ENCODE data around the gene ITGB5. TPM values are rescaled to one million over a fixed set of nuclear protein-coding genes. Genes with fewer than 3 reads are reported as not detected.

The ITGB5 gene
- total and polyA plus RNA-seq, 2 donors (not counting 3 experiments of a cell fraction or from before 2014, with no cell fraction given): 144 to 170 TPM

GRCh38 chr3:124923833-124924232 is 36.7 kb upstream of the ITGB5 start:
- intact Hi-C loops (cut with micrococcal nuclease) (no loop called here), dilution Hi-C loops (cut with MboI; ENCODE audit: extremely low pct_ligation_motif_present, low sequenced_read_pairs) (no loop called here)
- Histone ChIP-seq H2AFZ (ENCODE audit: low read depth, low read length) (no peak overlapping the region), H3K79me2 (ENCODE audit: control insufficient read depth, insufficient read depth, low read length) (no peaks in the 10 kb centered on the region), H3K36me3 (ENCODE audit: control insufficient read depth in 2 of 2, extremely low read depth in 1 of 2, insufficient read depth in 2 of 2, low read length in 2 of 2) (no peaks in the 10 kb centered on the region), H4K20me1 (replicated peaks; ENCODE audit: control insufficient read depth, extremely low read depth, insufficient read depth, low read length) (no peaks in the 10 kb centered on the region), H3K4me1 (ENCODE audit: control insufficient read depth, extremely low read depth, insufficient read depth, low read length) (no peaks in the 10 kb centered on the region), H3K4me3 (replicated peaks in 1 of 3; ENCODE audit: insufficient read depth in 1 of 3, low read depth in 1 of 3, low read length in 3 of 3) (no peak overlapping the region), H3K9ac (replicated peaks; ENCODE audit: extremely low read depth, insufficient read depth, low read length) (no peak overlapping the region), H3K9me3 (replicated peaks; ENCODE audit: control insufficient read depth, insufficient read depth, low read length) (no peaks in the 10 kb centered on the region), H3K27me3 (ENCODE audit: control insufficient read depth in 2 of 2, insufficient read depth in 2 of 2, low read length in 2 of 2) (peaks cover 2 to 3% of the 10 kb centered on the region in 2 experiments), H3K27ac (ENCODE audit: insufficient read depth, low read depth, low read length) (no peak overlapping the region), H3K4me2 (ENCODE audit: insufficient read depth, low read length) (no peak overlapping the region), H3K9me1 (replicated peaks; ENCODE audit: control insufficient read depth, extremely low read depth, insufficient read depth, low read length) (no peaks in the 10 kb centered on the region)
- POLR2A ChIA-PET: no interaction called here
- CTCF ChIA-PET: interaction anchor here (1.1 to 1.6 kb wide), 3 partner anchors 13 to 240 kb away, joined by 3 to 5 read pairs (median 5); no protein-coding TSS in a partner anchor
- TF ChIP-seq EZH2 (IDR thresholded peaks at IDR 0.05; ENCODE audit: borderline replicate concordance, low read depth, low read length, severe bottlenecking) (no peak), FOS (IDR thresholded peaks at IDR 0.05; ENCODE audit: borderline replicate concordance, insufficient read depth, low read length) (no peak), CTCF (IDR thresholded peaks at IDR 0.05; ENCODE audit: extremely low read depth in 1 of 2, insufficient read depth in 1 of 2, low read depth in 1 of 2, low read length in 2 of 2) (no peak), JUN (IDR thresholded peaks at IDR 0.05; ENCODE audit: borderline replicate concordance, insufficient read depth, insufficient read length, low read depth) (no peak), GATA2 (IDR thresholded peaks at IDR 0.05; ENCODE audit: insufficient read depth, insufficient read length, low read depth, low read length) (no peak), POLR2A (IDR thresholded peaks at IDR 0.05; ENCODE audit: low read depth, low read length) (no peak), MYC (IDR thresholded peaks at IDR 0.05; ENCODE audit: low read depth, low read length) (no peak), MAX (IDR thresholded peaks at IDR 0.05; ENCODE audit: insufficient read depth, insufficient read length) (no peak), POLR2AphosphoS5 (IDR thresholded peaks at IDR 0.05; ENCODE audit: insufficient read depth, low read depth, low read length) (no peak)
- no peak for DNase-seq (ENCODE audit: low read depth, low spot score)
- FAIRE-seq: no peak
- no TSS peak for BruUV-seq (replicated peaks)

Measured in endothelial cell of umbilical vein (primary cell).